Measurements from ENCODE around the gene QRFPR. TPM values are rescaled to one million over a fixed set of nuclear protein-coding genes. Genes with fewer than 3 reads are reported as not detected.

The QRFPR gene
- total and polyA plus RNA-seq, 3 donors from 2014 or later = 0.54 to 2.4 (median 0.93) TPM

Small RNA genes lying within 50 kb of the gene (small RNA-seq; reads per million reads assigned to genes)
- gene RF00019 = 0 reads per million in 2 donors

Other genes starting within 250 kb of the QRFPR start
- 1 to 10 TPM in 1 of 2 donors, under 1 TPM in 1; 0.43 to 1.1 TPM for gene TNIP3, start 216.7 kb downstream of the QRFPR start, total RNA-seq
- gene TNIP3, start 216.7 kb downstream of the QRFPR start, polyA plus RNA-seq (ENCODE audit: insufficient read depth, low read depth, low replicate concordance) = 0.80 TPM

All from testis (tissue), 3 donors.